MM.1S (cell line): ENCODE measurements around the gene CYP4B1.
"Not testable (repeated sequence)": the region's sequence is repeated elsewhere in the genome, so short reads cannot be mapped to it uniquely, and the experiment has no call there.

Experiments
- DNase-seq: peaks from one replicate; pipeline ENCODE4 v3.0.0-alpha.2; 2015
- H2AFZ ChIP-seq: fragments of 300-600 bp; sonication (generic); 2 replicates; pipeline ENCODE4 v1.6.0; 2016; ENCODE audit warnings: antibody characterized with exemption, low read length
- H3F3A ChIP-seq: fragments of 300-600 bp; sonication (generic); 2 replicates; pipeline ENCODE4 v1.6.1; 2016; ENCODE audit warnings: mild to moderate bottlenecking, antibody characterized with exemption, low read length, moderate library complexity, mixed read lengths; ENCODE audit not compliant: insufficient read depth
- H3K27ac ChIP-seq: fragments of 300-600 bp; sonication (generic); 2 replicates; pipeline ENCODE4 v1.5.1; 2016; ENCODE audit warnings: mild to moderate bottlenecking, low read length
- H3K27me3 ChIP-seq: fragments of 300-600 bp; sonication (generic); replicated peaks from 2 replicates; pipeline ENCODE4 v1.6.0; 2016; ENCODE audit warnings: low read length; ENCODE audit not compliant: insufficient read depth
- H3K36me3 ChIP-seq: fragments of 300-600 bp; sonication (generic); replicated peaks from 2 replicates; pipeline ENCODE4 v1.6.1; 2016; ENCODE audit warnings: mild to moderate bottlenecking, low read length, mixed read lengths; ENCODE audit not compliant: insufficient read depth
- H3K4me1 ChIP-seq: fragments of 300-600 bp; sonication (generic); 2 replicates; pipeline ENCODE4 v1.6.1; 2016; ENCODE audit warnings: low read length, mixed read lengths
- H3K4me2 ChIP-seq: fragments of 300-600 bp; sonication (generic); 2 replicates; pipeline ENCODE4 v1.6.0; 2016; ENCODE audit warnings: low read depth, low read length
- H3K4me3 ChIP-seq: fragments of 300-600 bp; sonication (generic); 2 replicates; pipeline ENCODE4 v1.5.1; 2016; ENCODE audit warnings: low read length, mixed read lengths
- H3K79me2 ChIP-seq: fragments of 300-600 bp; sonication (generic); 2 replicates; pipeline ENCODE4 v1.6.1; 2016; ENCODE audit warnings: mixed run types, low read length, mixed read lengths
- H3K9ac ChIP-seq: fragments of 300-600 bp; sonication (generic); 2 replicates; pipeline ENCODE4 v1.6.1; 2016; ENCODE audit warnings: low read length, mixed read lengths
- H3K9me2 ChIP-seq: fragments of 300-600 bp; sonication (generic); replicated peaks from 2 replicates; pipeline ENCODE4 v1.6.1; 2016; ENCODE audit warnings: mild to moderate bottlenecking, low read length, mixed read lengths; ENCODE audit not compliant: insufficient read depth
- H3K9me3 ChIP-seq: fragments of 300-600 bp; sonication (generic); replicated peaks from 2 replicates; pipeline ENCODE4 v1.6.1; 2016; ENCODE audit warnings: mild to moderate bottlenecking, low read length, mixed read lengths; ENCODE audit not compliant: insufficient read depth
- H4K20me1 ChIP-seq: fragments of 300-600 bp; sonication (generic); 2 replicates; pipeline ENCODE4 v1.6.1; 2016; ENCODE audit warnings: mild to moderate bottlenecking, low read length, moderate library complexity, mixed read lengths; ENCODE audit not compliant: insufficient read depth
- CTCF ChIP-seq: fragments of 300-600 bp; sonication (generic); IDR thresholded peaks from 2 replicates; pipeline ENCODE4 v1.5.1; 2016; ENCODE audit warnings: antibody characterized with exemption, low read length, mixed read lengths
- EZH2 ChIP-seq: fragments of 300-600 bp; sonication (generic); optimal IDR thresholded peaks from 2 replicates; pipeline ENCODE3; 2017; ENCODE audit warnings: low read depth, mild to moderate bottlenecking, antibody characterized with exemption, low read length, mixed read lengths
- EZH2phosphoT487 ChIP-seq: fragments of 300-600 bp; sonication (generic); IDR thresholded peaks from 2 replicates; pipeline ENCODE4 v1.6.1; 2018; ENCODE audit warnings: antibody characterized with exemption, low read length

CYP4B1 gene

GRCh38 chr1:46774297-46774696, 24.5 kb upstream of the CYP4B1 start:
- DNase-seq, result no peak
- Histone ChIP-seq H3F3A (no peaks in the 10 kb centered on the region), H3K4me3 (no peak overlapping the region), H3K36me3 (no peaks in the 10 kb centered on the region), H3K4me1 (no peaks in the 10 kb centered on the region), H3K9me3 (no peaks in the 10 kb centered on the region), H2AFZ (no peak overlapping the region), H3K27ac (no peak overlapping the region), H3K27me3 (no peaks in the 10 kb centered on the region), H3K4me2 (no peak overlapping the region), H3K9me2 (no peaks in the 10 kb centered on the region), H3K79me2 (no peaks in the 10 kb centered on the region), H3K9ac (no peak overlapping the region), H4K20me1 (no peaks in the 10 kb centered on the region)
- TF ChIP-seq EZH2phosphoT487 (no peak), EZH2 (no peak), CTCF (no peak)

- H3K27me3 ChIP-seq, H3F3A ChIP-seq, H3K36me3 ChIP-seq, H3K27ac ChIP-seq, H3K79me2 ChIP-seq, H3K9me2 ChIP-seq, H3K4me2 ChIP-seq, H3K4me1 ChIP-seq, H3K9me3 ChIP-seq, H3K4me3 ChIP-seq, H3K9ac ChIP-seq, H4K20me1 ChIP-seq, H2AFZ ChIP-seq, DNase-seq: not testable (repeated sequence)
Observed at GRCh38 chr1:46778456-46778855, 20.4 kb upstream of the CYP4B1 start.

GRCh38 chr1:46784666-46785065, 14.2 kb upstream of the CYP4B1 start:
- H3K9me2 ChIP-seq, result no peaks in the 10 kb centered on the region
- H3K4me3 ChIP-seq, result no peak overlapping the region
- no peak overlapping the region for H3K4me2 ChIP-seq
- no peaks in the 10 kb centered on the region; the same call in 1 of the 2 replicates for H3K36me3 ChIP-seq
- DNase-seq, result no peak
- no peak overlapping the region for H3K9ac ChIP-seq
- H3K4me1 ChIP-seq, result no peaks in the 10 kb centered on the region
- TF ChIP-seq CTCF (no peak), EZH2phosphoT487 (no peak), EZH2 (no peak)
- H2AFZ ChIP-seq, result no peak overlapping the region
- H3K79me2 ChIP-seq, result no peaks in the 10 kb centered on the region
- H3K27ac ChIP-seq, result no peak overlapping the region
- H3K27me3 ChIP-seq, result no peaks in the 10 kb centered on the region
- no peaks in the 10 kb centered on the region for H4K20me1 ChIP-seq
- H3K9me3 ChIP-seq, result no peaks in the 10 kb centered on the region
- no peaks in the 10 kb centered on the region for H3F3A ChIP-seq

- not testable (repeated sequence) for H3K4me3 ChIP-seq, H2AFZ ChIP-seq, H4K20me1 ChIP-seq, H3K9me3 ChIP-seq, H3K4me1 ChIP-seq, H3F3A ChIP-seq, H3K27me3 ChIP-seq, H3K9ac ChIP-seq, H3K9me2 ChIP-seq, DNase-seq, H3K27ac ChIP-seq, H3K4me2 ChIP-seq, H3K36me3 ChIP-seq, H3K79me2 ChIP-seq
Observed at GRCh38 chr1:46788634-46789033, 10.2 kb upstream of the CYP4B1 start.
